NCI-H524 treated with DMSO at 0.1 percent for 48 hours (cell line): ENCODE results near the gene PCBP3.
A peak's percentile ranks its signal among the peaks of the same experiment; 100 is the strongest.
"Not testable (repeated sequence)": the region's sequence is repeated elsewhere in the genome, so short reads cannot be mapped to it uniquely, and the experiment has no call there.

Experiments used
- DNase-seq: peaks from one replicate; lab custom pipeline; 2025; lab: John Stamatoyannopoulos, UW

The PCBP3 gene

DNA sequence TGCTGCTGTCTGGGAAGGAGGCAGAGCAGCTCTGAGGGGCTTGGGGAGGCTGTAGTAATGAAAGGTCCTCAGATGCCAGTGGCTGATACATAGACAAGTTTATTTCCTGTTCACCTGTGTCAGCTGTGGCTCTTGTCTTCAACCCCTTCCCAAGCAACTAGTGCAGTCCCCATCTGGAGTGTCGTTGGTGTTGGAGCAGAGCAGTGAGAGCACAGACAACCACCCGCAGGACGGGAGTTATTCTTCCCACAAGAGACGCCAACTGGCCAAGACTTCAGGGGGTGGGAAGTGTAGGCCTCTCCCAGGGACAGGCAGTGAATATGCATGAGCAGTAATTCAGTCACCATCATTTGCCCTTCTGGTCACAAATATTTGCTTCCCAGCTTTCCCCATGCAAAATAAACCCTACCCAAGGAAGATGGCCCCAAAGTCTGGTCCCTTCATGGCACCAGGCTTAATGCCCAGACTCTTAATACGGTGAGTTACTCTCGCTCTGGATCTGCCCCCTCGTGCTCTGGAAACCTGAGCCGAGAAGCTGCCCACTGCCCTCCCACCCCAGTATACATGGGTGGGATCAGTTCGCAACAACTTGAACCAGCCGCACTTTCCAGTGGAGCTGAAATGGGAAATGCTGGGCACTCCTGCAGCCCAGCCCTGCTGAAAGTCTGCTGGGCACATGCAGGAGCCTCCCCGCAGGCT is 184.5 kb downstream of the PCBP3 start:
- no peak for DNase-seq

DNA sequence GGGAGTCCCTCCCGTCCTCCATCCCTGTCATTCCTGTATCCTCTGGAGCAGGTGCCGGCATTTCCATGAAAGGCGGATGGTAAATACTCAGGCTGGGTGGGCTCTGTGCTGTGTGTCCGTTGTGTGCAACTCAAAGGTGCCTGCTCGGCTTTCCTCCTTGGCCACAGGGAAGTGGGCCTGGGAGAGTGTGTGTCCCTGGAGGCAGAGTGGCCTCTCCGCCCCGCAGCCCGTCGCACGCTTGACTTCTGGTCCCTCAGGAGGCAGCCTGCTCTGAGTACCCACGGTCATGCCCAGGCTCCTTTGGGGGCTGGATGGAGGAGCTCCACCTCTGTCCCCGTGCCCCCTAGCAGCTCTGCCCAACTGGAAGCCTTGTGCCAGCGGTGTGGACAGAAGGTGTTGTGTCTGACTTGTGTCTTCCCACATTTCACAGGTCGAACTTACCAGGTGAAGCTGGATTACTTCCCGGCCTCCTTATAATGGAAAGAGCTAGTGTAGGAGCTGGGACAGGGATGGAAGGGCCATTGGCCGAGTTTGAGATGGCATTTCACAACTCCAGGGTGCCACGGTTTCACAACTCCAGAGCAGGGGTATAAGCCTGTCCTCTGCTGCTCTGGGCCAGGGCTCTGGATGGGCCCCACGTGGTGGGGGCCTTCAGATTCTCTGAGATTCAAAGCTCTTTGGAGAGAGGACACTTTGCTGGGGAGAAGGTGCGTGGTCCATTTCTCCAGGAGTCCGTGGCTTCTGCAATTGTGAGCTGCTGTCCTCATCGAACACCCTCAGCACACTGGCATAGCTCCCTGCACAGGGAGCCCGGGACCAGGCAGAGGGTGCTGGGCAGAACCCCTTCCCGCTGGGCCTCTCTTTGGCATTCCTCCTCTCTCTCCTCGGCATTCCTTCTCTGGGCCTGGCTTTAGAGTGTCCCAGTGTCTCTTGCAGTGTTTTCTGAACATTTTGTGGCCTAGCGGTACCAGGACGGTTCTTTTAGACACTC is 185.3 kb downstream of the PCBP3 start:
- no peak for DNase-seq

DNA sequence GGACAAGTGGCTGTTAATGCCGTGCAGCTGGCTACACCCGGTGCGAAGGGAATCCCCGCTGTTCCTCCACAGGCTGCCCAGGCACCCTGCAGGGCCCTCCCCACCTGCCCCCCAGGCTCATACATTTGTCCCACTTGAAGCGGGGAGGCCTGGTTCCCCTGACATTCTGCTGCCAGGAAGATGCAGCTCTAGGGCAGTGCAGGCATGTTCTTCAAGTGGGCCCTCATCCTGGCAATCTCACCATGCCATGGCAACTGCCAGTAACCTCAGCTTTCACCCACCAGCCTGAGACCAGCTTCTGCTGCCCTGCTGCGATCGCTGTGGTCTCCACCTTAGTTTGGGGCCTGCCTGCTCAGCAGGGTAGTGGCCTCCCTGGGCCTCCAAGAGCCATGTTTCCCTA is 186.1 kb downstream of the PCBP3 start:
- peak; percentile 59 for DNase-seq

DNA sequence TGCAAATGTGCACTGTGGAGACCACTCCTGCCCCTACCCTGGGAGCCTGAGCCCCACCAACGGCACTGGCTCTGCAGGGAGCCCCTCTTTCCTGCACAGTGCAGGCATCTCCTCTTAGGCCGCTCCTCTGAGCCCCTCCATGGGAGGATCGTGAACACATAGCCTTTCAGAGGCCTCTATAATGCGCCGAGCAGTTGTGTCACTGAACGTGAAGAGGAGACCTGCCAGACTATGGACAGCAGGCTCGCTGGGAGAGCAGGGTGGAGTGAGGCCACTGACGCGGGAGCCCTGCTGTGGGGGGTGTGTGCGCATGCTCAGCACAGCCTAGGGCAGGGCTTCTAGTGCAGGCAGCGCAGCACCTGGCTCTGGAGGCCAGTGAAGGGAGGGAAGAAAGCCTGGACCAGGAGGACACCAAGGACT is 186.7 kb downstream of the PCBP3 start:
- no peak for DNase-seq

DNA sequence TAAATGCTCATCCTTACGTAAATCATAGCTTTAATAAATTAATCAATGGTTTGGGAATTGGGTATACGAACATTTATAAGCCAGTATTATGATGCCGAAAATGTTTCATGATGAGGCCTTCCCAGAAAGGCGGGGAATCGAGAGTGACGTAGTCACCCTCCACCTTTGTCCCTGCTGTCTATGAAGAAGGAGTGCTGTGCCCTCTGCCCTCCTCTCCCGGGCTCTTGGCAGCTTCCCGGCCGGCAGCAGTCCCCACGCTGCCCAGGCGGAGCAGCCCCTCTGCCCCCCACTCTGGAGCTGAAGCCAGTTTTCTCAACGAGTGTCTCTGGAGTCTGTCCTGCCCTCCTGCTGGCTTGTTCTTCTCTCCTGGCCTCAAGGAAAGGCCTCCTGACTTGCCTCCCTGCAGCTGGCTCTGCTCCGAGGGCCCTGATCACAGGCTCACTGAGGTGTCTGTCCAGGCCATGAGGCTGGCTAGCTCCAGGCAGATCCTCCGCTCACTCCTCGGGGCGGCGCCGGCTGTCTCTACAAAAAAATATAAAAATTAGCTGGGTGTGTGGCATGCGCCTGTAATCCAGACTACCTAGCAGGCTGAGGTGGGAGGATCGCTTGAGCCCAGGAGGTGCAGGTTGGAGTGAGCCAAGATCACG is 187.3 kb downstream of the PCBP3 start:
- no peak for DNase-seq

DNA sequence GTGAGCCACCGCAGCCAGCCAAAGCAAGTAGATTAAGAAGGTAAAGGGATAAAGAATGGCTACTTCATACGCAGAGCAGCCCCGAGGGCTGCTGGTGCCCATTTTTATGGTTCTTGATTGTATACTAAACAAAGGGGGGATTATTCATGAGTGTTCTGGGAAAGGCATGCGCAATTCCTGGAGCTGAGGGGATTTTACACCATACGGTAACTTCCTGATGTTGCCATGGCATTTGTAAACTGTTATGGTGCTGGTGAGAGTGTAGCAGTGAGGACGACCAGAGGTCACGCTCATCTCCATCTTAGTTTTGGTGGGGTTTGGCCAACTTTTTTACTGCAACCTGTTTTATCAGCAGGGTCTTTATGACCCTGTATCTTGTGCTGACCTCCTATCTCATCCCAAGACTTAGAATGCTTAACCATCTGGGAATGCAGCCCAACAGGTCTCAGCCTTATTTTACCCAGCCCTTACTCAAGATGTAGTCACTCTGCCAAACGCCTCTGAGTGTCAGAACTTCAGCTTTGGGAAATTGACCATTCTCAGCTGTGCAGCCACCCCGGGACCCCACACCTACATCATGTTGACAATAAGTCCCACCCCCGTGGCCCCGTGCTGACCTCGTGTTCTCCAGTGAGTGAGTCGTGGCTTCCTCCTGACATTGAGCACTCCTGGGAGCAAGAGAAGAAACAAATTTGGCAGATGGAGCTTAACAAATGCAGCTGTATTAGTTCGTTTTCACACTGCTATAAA is 188.6 kb downstream of the PCBP3 start:
- DNase-seq = no peak

DNA sequence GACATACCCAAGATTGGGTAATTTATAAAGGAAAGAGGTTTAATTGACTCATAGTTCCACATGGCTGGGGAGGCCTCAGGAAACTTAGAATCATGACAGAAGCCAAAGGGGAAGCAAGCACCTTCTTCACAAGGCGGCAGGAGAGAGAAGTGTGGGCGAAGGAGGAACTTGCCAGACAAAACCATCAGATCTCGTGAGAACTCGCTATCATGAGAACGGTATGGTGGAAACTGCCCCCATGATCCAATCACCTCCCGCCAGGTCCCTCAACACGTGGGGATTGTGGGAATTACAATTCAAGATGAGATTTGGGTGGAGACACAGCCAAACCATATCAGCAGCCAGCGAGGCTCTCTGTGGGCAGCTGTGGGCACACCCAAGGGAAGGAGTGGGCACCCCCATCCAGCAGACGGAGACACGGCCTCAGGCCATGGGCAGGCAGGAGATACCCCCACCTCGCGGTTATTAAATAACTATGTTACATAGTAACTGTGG is 189.3 kb downstream of the PCBP3 start:
- DNase-seq = not testable (repeated sequence)

DNA sequence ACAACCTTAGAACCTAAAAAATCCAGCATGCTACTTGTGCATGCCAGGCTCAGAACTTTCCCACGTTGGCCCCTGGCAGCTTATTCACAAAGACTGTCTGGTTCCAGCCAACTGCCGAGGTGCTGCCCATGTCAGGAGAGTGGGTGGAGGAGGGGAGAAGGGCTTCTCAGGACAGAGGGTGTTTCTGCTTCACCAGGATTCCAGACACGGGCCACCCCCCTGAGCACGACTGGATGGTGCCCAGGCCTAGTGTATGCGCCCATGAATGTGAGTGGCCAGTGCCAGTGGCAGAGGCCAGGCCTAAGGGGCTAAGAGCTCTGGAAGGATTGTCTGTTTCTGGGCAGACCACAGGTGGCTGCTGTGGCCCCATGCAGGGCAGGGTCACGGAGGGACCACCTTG is 189.9 kb downstream of the PCBP3 start:
- no peak for DNase-seq

DNA sequence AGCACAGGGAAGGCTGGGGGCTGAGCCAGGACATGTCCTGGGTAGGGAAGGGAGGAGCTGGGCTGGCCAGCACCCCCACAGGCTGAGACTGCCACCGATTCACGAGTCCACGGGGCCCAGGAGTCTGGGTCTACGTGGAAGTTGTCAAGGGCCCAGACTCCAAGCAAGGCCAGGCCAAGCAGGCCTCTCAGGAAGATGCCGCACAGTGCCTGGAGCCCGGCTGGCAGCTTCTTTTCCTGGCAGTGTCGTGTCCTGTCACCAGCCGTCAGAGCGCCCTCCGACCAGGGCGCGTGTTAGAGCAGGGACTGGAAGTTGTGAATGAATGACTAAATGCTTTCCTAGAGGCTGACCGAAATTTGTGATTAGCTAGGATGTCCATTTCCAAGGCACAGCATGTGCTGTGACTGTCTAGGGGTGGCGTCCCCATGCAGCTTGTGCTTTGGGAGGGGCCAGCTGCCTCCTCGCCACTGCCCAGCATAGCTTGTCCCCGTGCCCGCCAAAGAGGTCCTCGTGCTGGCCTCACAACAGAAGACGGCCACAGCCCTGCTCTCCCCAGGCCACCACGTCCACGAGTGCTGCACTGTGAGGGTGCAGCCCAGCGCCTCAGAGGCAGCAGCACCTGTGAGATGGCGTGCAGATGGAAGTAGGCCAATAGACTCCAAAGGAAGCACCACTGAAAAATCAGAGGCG is 190.6 kb downstream of the PCBP3 start:
- no peak for DNase-seq

DNA sequence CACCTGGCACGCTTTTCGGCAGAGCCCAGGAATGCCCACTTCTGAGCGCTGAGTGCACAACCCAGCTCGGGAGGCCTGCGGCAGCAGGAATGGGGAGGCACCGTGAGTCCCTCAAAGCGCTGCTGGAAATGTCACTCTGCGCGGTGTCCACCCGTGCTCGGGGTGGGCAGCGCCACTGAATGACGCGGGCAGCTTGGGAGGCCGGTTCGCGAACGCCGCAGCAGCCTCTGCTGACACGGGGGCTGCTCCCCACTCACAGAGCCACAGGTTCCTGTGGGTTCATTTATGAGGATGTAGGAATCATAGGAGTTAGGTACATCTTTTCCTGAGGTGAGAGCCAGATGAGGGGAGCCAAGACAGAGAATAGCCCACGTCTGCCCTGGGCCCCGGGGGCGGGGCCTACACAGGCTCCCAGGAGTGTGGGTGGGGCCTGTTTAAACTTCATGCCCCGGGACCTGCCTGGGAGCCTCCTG is 191.3 kb downstream of the PCBP3 start:
- DNase-seq = no peak

DNA sequence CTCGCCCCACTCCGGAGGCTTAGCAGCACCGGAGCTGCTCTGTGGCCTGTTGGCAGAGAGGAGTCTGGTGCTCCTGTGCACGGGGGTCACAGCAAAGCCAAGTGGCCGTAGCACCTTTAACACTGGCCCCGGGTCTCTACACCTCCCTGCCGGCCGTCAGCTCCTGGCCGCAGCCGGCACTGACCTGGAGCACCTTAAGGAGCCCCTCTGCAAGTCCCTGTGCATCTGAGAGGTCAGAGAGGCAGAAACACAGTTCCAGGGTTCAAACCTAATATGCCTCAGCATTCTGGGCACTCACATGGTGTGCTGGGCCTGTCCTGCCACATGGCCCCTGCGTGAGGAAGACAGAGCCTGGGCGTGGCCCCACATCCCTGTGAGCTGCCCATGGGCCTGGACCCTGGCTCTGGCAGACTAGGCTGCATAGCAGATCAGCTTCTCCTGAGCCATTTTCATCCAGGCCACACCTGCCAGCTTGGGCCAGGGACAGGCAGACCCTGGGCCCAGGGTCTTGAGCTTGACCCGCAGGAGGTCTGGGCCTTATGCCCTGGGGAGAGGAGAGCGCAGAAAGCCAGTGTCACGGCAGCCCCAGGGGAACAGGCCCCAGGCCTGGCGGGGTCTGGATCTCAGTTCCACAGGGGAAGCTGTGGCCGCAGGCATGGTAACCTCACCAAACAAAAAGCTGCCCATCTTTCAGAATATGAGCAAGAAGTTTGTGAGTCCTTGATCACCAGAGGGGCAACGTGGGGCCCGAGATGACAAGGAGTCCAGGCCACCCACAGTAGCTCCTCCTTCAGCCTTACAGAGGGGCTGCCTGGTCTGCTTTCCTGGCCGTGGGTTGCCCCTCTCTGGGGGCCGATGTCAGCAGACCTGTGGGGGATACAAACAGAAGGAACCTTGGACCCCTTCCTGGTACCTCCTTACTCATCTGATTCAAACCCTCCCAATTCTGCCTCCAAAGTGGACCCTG is 192.1 kb downstream of the PCBP3 start:
- no peak for DNase-seq

DNA sequence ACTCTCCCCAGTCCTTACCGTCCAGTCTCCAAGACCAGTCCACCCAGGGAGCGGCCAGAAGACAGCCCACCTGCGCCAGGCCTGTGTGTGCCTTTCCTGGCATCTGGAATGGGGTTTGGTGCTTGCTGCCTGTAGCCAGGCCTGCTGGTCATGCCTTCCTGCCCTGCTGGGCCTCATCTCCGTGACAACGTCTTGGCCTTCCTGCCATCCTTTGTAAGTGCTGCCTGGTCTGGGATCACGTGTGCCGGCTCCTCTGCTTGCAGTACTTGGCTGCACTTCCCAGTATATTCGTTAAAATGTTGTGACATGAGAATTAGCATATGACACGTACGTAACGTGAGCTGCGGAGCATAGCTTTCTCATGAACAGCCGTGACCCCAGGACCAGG is 192.7 kb downstream of the PCBP3 start:
- no peak for DNase-seq

DNA sequence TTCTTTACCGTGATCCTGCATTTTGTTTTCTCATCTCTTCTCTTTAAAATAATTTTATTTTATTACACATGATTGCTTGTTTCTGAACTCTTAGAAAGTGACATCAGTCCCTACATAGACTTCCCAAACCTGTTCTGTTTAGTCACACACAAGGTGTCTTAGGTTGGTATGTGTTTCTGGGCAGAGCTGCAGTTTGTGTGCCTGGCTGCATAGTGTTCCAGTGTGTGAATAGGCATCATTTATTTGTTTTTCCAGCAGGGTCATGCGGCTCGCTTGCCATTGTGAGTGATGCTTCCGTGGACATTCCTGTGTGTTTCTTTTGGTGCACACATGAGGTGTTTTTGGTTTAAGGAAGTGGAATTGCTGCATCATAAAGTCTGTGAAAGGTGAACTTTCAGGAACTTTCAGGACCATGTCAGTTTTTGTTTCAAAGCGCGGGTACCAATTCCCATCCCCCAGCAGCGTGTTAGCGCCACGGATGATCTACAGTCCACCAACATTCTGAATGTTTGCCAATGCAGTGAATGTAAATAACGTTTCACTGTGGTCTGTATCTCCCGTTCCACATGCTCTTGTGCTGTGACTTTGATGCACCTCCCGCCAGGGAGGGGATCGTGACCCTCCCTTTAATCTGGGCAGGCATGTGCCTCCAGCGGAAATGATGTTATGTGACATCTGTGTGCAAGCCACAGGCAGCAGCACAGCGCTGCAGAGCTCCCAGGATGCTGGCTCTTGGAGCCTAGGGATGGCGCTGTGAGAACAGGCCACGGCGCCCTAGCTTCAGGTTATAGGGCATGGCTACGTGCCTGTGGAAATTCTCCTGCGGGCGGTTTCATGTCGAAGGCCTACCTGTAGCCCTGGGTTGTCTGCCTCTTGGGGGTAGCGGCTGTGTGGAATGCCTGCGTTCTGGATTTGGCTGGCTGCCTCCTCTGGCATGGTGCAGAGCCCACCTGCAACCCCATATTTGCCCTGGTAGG is 193.5 kb downstream of the PCBP3 start:
- no peak for DNase-seq

DNA sequence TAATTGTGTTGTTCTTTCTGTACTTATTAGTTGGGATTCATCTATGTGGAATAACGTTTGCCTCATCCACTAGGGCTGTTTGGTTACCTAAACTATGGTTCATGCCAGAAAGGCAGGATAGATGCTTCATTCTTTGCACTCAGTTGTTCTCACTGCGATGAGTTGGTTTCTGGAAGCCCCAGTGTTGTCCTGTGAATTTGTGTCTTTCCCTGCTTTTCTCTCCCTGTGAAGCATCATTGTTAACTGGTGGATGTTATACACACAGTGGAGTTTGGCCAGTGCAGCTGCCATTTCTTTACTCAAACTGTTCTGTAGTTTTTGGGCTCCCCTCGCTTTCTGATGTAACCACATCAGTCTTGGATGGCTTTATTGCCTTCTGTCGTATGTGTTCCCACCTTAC is 194.4 kb downstream of the PCBP3 start:
- DNase-seq = no peak

DNA sequence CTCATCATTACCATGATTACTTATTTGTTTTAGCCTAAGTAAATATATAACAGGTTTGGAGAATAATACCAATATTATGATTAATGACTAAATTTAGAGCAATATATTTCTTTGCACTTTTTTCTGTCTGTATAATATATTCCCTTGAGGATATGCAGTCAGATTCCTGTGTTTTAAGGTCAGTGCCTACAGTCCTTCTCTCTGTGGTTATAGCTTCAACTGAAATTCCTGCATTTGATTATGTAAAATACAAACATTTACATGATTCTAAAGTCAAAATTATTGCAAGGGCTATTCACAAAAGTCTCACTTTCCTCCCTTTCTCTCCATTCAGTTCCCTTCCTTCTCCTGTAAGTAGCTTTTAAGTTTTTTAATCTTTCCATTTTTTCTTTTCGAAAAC is 195.1 kb downstream of the PCBP3 start:
- DNase-seq = no peak

DNA sequence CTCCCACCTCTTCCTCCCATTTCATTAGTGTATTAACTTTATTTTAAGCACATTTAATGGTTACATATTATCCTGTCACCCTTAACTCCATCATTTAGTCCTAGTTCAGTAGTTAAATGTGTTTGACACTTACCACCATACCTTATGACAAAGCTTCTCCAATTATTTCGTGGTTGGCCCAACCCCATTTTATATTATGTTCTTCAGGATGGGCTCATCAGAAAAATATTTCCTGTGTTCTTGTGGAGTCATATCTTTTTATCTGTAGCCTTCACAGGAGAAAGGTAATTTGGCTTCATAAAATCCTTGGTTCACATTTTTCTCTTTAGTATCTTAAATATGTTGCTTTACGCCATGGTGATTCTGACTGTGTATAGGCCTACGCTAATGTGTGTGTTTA is 195.7 kb downstream of the PCBP3 start:
- DNase-seq = no peak

DNA sequence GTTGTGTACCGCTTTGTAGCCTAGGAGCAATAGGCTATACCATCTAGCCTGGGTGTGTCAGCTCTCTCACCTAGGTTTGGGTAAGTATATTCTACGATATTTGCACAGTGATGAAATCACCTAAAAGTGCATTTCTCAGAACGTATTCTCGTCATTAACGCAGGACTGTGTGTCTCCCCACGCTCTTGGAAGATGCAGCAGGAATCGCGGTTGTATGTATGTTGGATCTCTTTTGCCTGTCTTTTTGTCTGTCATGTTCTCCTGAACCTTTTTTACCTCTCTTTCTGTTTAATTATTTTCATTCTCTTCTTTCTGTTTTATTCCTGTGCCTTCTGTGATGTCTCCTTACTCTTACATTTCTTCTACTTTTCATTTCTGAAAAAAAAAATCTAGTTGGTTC is 197.5 kb downstream of the PCBP3 start:
- no peak for DNase-seq

DNA sequence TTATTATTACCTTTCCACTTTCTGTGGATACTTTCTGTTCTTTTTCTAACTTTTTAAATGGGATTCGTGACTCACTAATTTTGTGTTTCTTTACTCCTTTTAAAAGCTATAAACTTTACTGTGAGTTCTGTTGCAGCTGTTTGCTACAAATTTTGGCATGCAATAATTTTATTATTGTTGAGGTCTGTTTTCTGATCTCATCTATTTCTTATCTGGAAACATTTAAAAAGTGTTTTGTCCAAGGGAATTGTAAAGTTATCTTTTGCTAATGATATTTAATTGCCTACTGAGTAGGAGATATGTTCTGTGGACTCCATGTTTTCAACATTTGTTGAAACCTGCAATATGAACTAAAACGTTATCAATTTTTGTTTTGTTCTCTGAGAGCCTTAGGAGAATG is 199.9 kb downstream of the PCBP3 start:
- DNase-seq = no peak

DNA sequence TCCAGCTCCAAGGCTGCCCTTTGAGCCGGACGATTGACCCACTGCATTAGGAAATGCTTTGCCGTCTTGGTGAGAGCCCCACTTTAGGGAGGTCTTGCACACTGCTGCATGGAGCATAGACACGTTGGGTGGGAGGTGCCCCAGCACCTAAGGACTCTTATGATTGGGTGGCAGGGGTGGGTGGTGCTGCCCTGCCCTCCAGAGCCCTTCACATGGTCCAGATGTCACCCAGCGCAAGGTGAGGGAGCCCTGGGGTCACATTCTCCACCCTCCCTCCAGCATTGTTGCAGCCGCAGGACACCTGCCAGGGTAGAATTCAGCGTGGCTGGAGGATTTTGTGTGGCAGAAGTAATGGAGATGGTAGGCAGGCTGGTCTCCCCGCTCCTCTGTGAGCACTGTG is 200.7 kb downstream of the PCBP3 start:
- no peak for DNase-seq
